HepG2 (cell line): ENCODE data around the gene CSTB. TPM values are rescaled to one million over a fixed set of nuclear protein-coding genes. Genes with fewer than 3 reads are reported as not detected.

Experiments used
- MTF2 ChIP-seq: sonication (generic); formaldehyde crosslinking; IDR thresholded peaks from 2 replicates; pipeline ENCODE4 v1.5.0; 2020; ENCODE audit warnings: missing genetic modification reagents, borderline replicate concordance
- PRDM10 ChIP-seq: sonication (generic); formaldehyde crosslinking; IDR thresholded peaks from 2 replicates; pipeline ENCODE4 v1.4.0; 2020; ENCODE audit warnings: low read depth, missing genetic modification reagents
- SPEN ChIP-seq: sonication (generic); formaldehyde crosslinking; IDR thresholded peaks from 2 replicates; pipeline ENCODE4 v1.5.1; 2020; ENCODE audit warnings: low read depth, mild to moderate bottlenecking, missing genetic modification reagents
- ZNF558 ChIP-seq: sonication (generic); formaldehyde crosslinking; IDR thresholded peaks from 2 replicates; pipeline ENCODE4 v1.9.0; 2022; ENCODE audit warnings: mild to moderate bottlenecking, missing genetic modification reagents, borderline replicate concordance
- ZNF761 ChIP-seq: sonication (generic); formaldehyde crosslinking; conservative IDR thresholded peaks from 2 replicates; pipeline ENCODE4 v1.4.0; 2020; ENCODE audit warnings: mild to moderate bottlenecking, missing genetic modification reagents
- ZNF788 ChIP-seq: sonication (generic); formaldehyde crosslinking; IDR thresholded peaks from 2 replicates; pipeline ENCODE4 v1.5.0; 2020; ENCODE audit warnings: mild to moderate bottlenecking, missing genetic modification reagents, borderline replicate concordance
- polyA plus RNA-seq, 8 experiments: library from polyadenylated mRNA; depleted of rRNA in 3 of 8; stranded (reverse) in 7 of 8; unstranded in 1 of 8; fragments of >200 nt; fragmentation: Illumina TruSeq in 4 of 8; extraction: Trizol in 4 of 8; gene quantifications; 2 replicates each; pipeline versions ENCODE4 v1.2.1 to v1.2.3, GENCODE V29; 2011 to 2016; ENCODE audit warnings: low read depth in 4 of 8, missing spikeins in 1 of 8, mixed read lengths in 1 of 8; ENCODE audit not compliant: insufficient read depth in 1 of 8
- total RNA-seq, 5 experiments: library from RNA; depleted of rRNA; stranded (reverse); fragments of >200 nt; fragmentation: Illumina TruSeq; extraction: Trizol; gene quantifications; 2 replicates each; pipeline ENCODE4 v1.2.3, GENCODE V29; 2016; ENCODE audit warnings: low read depth in 1 of 5
- TF ChIP-seq, protein P1 (sequence below), 2 experiments: sonication (generic) in 1 of 2; formaldehyde crosslinking in 1 of 2; IDR thresholded peaks; 2 replicates each; pipeline versions ENCODE4 v1.6.1 to v1.9.0; 2014 to 2022; ENCODE audit warnings: antibody characterized with exemption in 1 of 2, borderline replicate concordance in 1 of 2, inconsistent platforms in 1 of 2, low read depth in 1 of 2, missing genetic modification reagents in 1 of 2
- TF ChIP-seq, protein P2 (sequence below): conservative IDR thresholded peaks from 2 replicates; pipeline ENCODE4 v1.6.1; 2018; ENCODE audit warnings: missing genetic modification reagents
- TF ChIP-seq, protein P3 (sequence below), 2 experiments: IDR thresholded peaks; 2 replicates each; pipeline ENCODE4 v1.6.1; 2011 to 2012; ENCODE audit warnings: low read length in 2 of 2, borderline replicate concordance in 1 of 2, low read depth in 1 of 2, mild to moderate bottlenecking in 1 of 2, moderate library complexity in 1 of 2
- TF ChIP-seq, protein P4 (sequence below): sonication (generic); formaldehyde crosslinking; IDR thresholded peaks from 2 replicates; pipeline ENCODE4 v1.4.0; 2020; ENCODE audit warnings: missing genetic modification reagents

Gene CSTB
- total and polyA plus RNA-seq, 2 of the 13 experiments (the other 11 are each of a cell fraction or from before 2014, with no cell fraction given): 11.7 to 94.1 TPM

GRCh38 chr21:43775795-43776430, at the start of gene CSTB (continued):
- TF ChIP-seq, protein P1, sequence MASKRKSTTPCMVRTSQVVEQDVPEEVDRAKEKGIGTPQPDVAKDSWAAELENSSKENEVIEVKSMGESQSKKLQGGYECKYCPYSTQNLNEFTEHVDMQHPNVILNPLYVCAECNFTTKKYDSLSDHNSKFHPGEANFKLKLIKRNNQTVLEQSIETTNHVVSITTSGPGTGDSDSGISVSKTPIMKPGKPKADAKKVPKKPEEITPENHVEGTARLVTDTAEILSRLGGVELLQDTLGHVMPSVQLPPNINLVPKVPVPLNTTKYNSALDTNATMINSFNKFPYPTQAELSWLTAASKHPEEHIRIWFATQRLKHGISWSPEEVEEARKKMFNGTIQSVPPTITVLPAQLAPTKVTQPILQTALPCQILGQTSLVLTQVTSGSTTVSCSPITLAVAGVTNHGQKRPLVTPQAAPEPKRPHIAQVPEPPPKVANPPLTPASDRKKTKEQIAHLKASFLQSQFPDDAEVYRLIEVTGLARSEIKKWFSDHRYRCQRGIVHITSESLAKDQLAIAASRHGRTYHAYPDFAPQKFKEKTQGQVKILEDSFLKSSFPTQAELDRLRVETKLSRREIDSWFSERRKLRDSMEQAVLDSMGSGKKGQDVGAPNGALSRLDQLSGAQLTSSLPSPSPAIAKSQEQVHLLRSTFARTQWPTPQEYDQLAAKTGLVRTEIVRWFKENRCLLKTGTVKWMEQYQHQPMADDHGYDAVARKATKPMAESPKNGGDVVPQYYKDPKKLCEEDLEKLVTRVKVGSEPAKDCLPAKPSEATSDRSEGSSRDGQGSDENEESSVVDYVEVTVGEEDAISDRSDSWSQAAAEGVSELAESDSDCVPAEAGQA (IDR thresholded peaks at IDR 0.05; ENCODE audit: low read depth): no peak
- TF ChIP-seq, protein P1 (CRISPR knock-in tag; IDR thresholded peaks at IDR 0.05; ENCODE audit: borderline replicate concordance): 0 out of 2 replicates have a peak, but pooled peaks have one; percentile 60
- TF ChIP-seq MTF2 (no peak), ZNF761 (CRISPR knock-in tag) (peak; percentile 71; the same call in 1 of the 2 replicates), PRDM10 (CRISPR knock-in tag) (peak; percentile 97), ZNF558 (CRISPR knock-in tag) (peak; percentile 20; the same call in 1 of the 2 replicates), ZNF788 (CRISPR knock-in tag) (no peak), SPEN (CRISPR knock-in tag) (peak; percentile 13; the same call in 1 of the 2 replicates)
- TF ChIP-seq, protein P2, sequence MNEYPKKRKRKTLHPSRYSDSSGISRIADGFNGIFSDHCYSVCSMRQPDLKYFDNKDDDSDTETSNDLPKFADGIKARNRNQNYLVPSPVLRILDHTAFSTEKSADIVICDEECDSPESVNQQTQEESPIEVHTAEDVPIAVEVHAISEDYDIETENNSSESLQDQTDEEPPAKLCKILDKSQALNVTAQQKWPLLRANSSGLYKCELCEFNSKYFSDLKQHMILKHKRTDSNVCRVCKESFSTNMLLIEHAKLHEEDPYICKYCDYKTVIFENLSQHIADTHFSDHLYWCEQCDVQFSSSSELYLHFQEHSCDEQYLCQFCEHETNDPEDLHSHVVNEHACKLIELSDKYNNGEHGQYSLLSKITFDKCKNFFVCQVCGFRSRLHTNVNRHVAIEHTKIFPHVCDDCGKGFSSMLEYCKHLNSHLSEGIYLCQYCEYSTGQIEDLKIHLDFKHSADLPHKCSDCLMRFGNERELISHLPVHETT: peak; percentile 19; the same call in 1 of the 2 replicates
- TF ChIP-seq, protein P3, sequence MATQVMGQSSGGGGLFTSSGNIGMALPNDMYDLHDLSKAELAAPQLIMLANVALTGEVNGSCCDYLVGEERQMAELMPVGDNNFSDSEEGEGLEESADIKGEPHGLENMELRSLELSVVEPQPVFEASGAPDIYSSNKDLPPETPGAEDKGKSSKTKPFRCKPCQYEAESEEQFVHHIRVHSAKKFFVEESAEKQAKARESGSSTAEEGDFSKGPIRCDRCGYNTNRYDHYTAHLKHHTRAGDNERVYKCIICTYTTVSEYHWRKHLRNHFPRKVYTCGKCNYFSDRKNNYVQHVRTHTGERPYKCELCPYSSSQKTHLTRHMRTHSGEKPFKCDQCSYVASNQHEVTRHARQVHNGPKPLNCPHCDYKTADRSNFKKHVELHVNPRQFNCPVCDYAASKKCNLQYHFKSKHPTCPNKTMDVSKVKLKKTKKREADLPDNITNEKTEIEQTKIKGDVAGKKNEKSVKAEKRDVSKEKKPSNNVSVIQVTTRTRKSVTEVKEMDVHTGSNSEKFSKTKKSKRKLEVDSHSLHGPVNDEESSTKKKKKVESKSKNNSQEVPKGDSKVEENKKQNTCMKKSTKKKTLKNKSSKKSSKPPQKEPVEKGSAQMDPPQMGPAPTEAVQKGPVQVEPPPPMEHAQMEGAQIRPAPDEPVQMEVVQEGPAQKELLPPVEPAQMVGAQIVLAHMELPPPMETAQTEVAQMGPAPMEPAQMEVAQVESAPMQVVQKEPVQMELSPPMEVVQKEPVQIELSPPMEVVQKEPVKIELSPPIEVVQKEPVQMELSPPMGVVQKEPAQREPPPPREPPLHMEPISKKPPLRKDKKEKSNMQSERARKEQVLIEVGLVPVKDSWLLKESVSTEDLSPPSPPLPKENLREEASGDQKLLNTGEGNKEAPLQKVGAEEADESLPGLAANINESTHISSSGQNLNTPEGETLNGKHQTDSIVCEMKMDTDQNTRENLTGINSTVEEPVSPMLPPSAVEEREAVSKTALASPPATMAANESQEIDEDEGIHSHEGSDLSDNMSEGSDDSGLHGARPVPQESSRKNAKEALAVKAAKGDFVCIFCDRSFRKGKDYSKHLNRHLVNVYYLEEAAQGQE (IDR thresholded peaks at IDR 0.05; ENCODE audit: borderline replicate concordance in 1 of 2, low read depth in 1 of 2, low read length in 2 of 2): no peak
- TF ChIP-seq, protein P4, sequence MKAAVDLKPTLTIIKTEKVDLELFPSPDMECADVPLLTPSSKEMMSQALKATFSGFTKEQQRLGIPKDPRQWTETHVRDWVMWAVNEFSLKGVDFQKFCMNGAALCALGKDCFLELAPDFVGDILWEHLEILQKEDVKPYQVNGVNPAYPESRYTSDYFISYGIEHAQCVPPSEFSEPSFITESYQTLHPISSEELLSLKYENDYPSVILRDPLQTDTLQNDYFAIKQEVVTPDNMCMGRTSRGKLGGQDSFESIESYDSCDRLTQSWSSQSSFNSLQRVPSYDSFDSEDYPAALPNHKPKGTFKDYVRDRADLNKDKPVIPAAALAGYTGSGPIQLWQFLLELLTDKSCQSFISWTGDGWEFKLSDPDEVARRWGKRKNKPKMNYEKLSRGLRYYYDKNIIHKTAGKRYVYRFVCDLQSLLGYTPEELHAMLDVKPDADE (CRISPR knock-in tag): no peak
